ENCODE data around the gene USP38.

USP38 gene

DNA sequence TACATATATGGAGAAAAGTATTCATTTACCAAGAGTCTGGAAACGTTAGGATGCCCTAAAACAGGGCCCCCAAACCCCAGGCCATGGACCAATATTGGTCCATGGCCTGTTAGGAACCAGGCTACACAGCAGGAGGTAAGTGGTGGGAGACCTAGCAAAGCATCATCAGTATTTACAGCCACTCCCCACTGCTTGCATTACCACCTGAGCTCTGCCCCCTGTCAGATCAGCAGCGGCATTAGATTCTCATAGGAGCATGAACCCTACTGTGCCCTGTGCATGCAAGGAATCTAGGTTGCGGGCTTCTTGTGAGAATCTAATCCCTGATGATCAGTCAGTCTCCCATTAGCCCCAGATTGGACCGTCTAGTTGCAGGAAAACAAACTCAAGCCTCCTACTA lies 62.3 kb downstream of the USP38 start:
- TF ChIP-seq, protein P1, sequence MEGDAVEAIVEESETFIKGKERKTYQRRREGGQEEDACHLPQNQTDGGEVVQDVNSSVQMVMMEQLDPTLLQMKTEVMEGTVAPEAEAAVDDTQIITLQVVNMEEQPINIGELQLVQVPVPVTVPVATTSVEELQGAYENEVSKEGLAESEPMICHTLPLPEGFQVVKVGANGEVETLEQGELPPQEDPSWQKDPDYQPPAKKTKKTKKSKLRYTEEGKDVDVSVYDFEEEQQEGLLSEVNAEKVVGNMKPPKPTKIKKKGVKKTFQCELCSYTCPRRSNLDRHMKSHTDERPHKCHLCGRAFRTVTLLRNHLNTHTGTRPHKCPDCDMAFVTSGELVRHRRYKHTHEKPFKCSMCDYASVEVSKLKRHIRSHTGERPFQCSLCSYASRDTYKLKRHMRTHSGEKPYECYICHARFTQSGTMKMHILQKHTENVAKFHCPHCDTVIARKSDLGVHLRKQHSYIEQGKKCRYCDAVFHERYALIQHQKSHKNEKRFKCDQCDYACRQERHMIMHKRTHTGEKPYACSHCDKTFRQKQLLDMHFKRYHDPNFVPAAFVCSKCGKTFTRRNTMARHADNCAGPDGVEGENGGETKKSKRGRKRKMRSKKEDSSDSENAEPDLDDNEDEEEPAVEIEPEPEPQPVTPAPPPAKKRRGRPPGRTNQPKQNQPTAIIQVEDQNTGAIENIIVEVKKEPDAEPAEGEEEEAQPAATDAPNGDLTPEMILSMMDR (IDR thresholded peaks at IDR 0.05; ENCODE audit: borderline replicate concordance, control extremely low read depth, extremely low read depth, insufficient read depth, missing control alignments): no peak
- in situ Hi-C loops (cut with MboI; ENCODE audit: low sequenced_read_pairs, unreplicated experiment): no loop called here
- DNase-seq (ENCODE audit: low spot score): no peak

DNA sequence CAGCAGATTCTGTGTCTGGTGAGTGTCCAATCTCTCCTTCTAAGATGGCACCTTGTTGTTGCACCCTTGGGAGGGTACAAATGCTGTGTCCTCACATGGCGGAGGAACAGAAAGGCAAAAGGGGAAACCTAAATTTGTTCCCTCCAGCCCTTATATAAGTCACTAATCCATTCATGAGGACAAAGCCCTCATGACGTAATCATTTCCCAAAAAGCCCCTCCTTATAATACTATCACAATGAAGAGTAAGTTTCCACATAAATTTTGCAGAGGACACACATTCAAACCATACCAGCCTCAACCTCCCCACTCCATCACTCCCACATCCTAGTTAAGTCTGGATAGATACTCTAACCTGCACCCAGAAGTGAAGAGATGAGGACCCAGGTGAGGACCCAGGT lies 63.1 kb downstream of the USP38 start:
- in situ Hi-C loops (cut with MboI; ENCODE audit: low sequenced_read_pairs, unreplicated experiment): no loop called here
- TF ChIP-seq, protein P1 (IDR thresholded peaks at IDR 0.05; ENCODE audit: borderline replicate concordance, control extremely low read depth, extremely low read depth, insufficient read depth, missing control alignments): no peak
- DNase-seq (ENCODE audit: low spot score): no peak

DNA sequence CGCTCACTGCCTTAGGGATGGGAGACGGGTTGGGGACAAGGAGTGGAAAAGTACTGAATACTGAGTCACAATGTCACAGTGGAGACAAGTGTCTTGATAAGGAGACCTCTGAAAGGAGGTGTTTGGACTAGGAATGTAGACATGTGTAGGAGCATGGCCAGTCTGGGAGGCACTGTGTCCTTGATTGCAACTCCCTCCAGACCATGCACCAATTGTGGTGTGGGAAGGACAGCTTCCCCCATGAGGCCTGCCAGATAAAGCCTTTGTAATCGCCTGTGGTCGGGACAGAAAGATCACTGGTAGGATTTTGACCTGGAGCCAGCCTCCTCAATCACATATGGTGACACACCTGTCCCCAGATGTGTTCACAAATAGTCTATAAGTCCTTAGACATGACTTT lies 64.1 kb downstream of the USP38 start:
- in situ Hi-C loops (cut with MboI; ENCODE audit: low sequenced_read_pairs, unreplicated experiment): no loop called here
- no peak for DNase-seq (ENCODE audit: low spot score)
- TF ChIP-seq, protein P1 (IDR thresholded peaks at IDR 0.05; ENCODE audit: borderline replicate concordance, control extremely low read depth, extremely low read depth, insufficient read depth, missing control alignments): no peak

DNA sequence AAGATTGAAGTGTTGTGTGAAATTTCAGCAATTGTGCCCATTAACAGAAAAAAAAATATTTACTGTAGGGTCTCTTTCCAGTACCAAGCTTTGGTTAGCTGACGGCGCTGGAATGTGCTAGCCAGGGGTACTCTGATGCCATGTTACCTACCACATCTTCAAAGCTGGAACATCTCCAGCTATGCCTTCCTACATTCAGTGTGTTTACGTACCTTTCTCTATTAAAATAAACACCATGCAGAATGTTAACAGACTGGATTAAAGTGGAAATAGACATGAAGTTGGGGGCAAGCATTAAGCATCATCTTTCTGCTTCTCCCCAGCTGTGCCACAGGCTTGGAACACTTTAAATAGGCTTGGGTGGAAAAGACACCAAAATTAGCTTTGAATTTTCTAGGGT lies 65.9 kb downstream of the USP38 start:
- in situ Hi-C loops (cut with MboI; ENCODE audit: low sequenced_read_pairs, unreplicated experiment): no loop called here
- no peak for DNase-seq (ENCODE audit: low spot score)
- TF ChIP-seq, protein P1 (IDR thresholded peaks at IDR 0.05; ENCODE audit: borderline replicate concordance, control extremely low read depth, extremely low read depth, insufficient read depth, missing control alignments): no peak

- TF ChIP-seq, protein P1 (IDR thresholded peaks at IDR 0.05; ENCODE audit: borderline replicate concordance, control extremely low read depth, extremely low read depth, insufficient read depth, missing control alignments): no peak
- in situ Hi-C loops (cut with MboI; ENCODE audit: low sequenced_read_pairs, unreplicated experiment): no loop called here
- DNase-seq (ENCODE audit: low spot score): no peak
These were observed 66.6 kb downstream of the USP38 start for GRCh38 chr4:143251348-143251747.

GRCh38 chr4:143251779-143252178 lies 67.1 kb downstream of the USP38 start:
- TF ChIP-seq, protein P1 (IDR thresholded peaks at IDR 0.05; ENCODE audit: borderline replicate concordance, control extremely low read depth, extremely low read depth, insufficient read depth, missing control alignments): no peak
- in situ Hi-C loops (cut with MboI; ENCODE audit: low sequenced_read_pairs, unreplicated experiment): no loop called here
- no peak for DNase-seq (ENCODE audit: low spot score)

DNA sequence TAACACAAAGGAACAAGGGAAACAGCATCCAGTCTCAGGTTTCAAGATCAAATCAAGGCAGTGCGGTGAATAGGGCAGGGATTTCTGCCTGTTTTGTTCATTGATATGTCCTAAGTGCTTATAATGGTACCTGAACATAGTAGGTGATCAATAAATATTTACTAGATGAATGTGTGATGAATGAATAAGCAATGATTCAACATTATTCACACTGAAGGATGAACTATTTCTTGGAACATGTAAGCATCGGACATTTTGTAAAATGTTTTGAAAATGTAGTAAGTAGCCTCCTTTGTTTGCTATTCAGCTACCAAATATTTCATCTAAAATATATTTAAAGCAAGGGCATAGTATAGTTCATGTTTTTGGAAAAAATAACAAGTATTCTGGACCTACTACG lies 67.8 kb downstream of the USP38 start:
- TF ChIP-seq, protein P1 (IDR thresholded peaks at IDR 0.05; ENCODE audit: borderline replicate concordance, control extremely low read depth, extremely low read depth, insufficient read depth, missing control alignments): no peak
- in situ Hi-C loops (cut with MboI; ENCODE audit: low sequenced_read_pairs, unreplicated experiment): no loop called here
- no peak for DNase-seq (ENCODE audit: low spot score)
